HepG2 (cell line): ENCODE results near the gene MEX3D.

Source experiments
- ELK4 ChIP-seq: sonication (generic); formaldehyde crosslinking; IDR thresholded peaks from 2 replicates; pipeline ENCODE4 v1.9.0; 2021; ENCODE audit warnings: missing genetic modification reagents, borderline replicate concordance
- PAXIP1 ChIP-seq: sonication (generic); formaldehyde crosslinking; conservative IDR thresholded peaks from 2 replicates; pipeline ENCODE4 v1.4.0; 2020; ENCODE audit warnings: mild to moderate bottlenecking, missing genetic modification reagents, moderate library complexity
- RARA ChIP-seq: IDR thresholded peaks from 2 replicates; pipeline ENCODE4 v1.6.1; 2016; ENCODE audit warnings: missing genetic modification reagents, missing compliant biosample characterization
- TP53 ChIP-seq: sonication (generic); formaldehyde crosslinking; conservative IDR thresholded peaks from 2 replicates; pipeline ENCODE4 v1.4.0; 2020; ENCODE audit warnings: missing genetic modification reagents
- XRCC5 ChIP-seq: fragments of 200-400 bp; formaldehyde crosslinking; optimal IDR thresholded peaks from 2 replicates; pipeline ENCODE3; 2017; ENCODE audit warnings: mild to moderate bottlenecking, low read length
- ZFP36 ChIP-seq: fragments of 150-350 bp; IDR thresholded peaks from 2 replicates; pipeline ENCODE4 v1.6.1; 2018; ENCODE audit warnings: borderline replicate concordance, low read length, low read depth; ENCODE audit not compliant: partially characterized antibody
- ZMYM2 ChIP-seq: sonication (generic); formaldehyde crosslinking; IDR thresholded peaks from 2 replicates; pipeline ENCODE4 v1.8.0; 2022; ENCODE audit warnings: mild to moderate bottlenecking, missing genetic modification reagents
- ZNF180 ChIP-seq: sonication (generic); formaldehyde crosslinking; IDR thresholded peaks from 2 replicates; pipeline ENCODE4 v1.4.0; 2020; ENCODE audit warnings: low read depth, missing genetic modification reagents, borderline replicate concordance
- ZNF207 ChIP-seq: fragments of 450-650 bp; IDR thresholded peaks from 2 replicates; pipeline ENCODE4 v1.6.1; 2016; ENCODE audit warnings: antibody characterized with exemption, borderline replicate concordance
- ZNF256 ChIP-seq: sonication (generic); formaldehyde crosslinking; conservative IDR thresholded peaks from 2 replicates; pipeline ENCODE4 v1.4.0; 2020; ENCODE audit warnings: missing genetic modification reagents
- ZNF577 ChIP-seq: sonication (generic); formaldehyde crosslinking; IDR thresholded peaks from 2 replicates; pipeline ENCODE4 v1.4.0; 2020; ENCODE audit warnings: mild to moderate bottlenecking, low read depth, missing genetic modification reagents, borderline replicate concordance
- TF ChIP-seq, protein P1 (sequence below): IDR thresholded peaks from 2 replicates; pipeline ENCODE4 v1.6.1; 2016; ENCODE audit warnings: low read depth, borderline replicate concordance

- TF ChIP-seq ZNF207: no peak
- no peak for TF ChIP-seq ZMYM2 (CRISPR knock-in tag)
- TF ChIP-seq TP53 (CRISPR knock-in tag): no peak
- no peak for TF ChIP-seq ZNF577
- no peak for TF ChIP-seq ELK4 (CRISPR knock-in tag)
- TF ChIP-seq RARA (CRISPR knock-in tag): no peak
- TF ChIP-seq ZNF256 (CRISPR knock-in tag): no peak
- no peak for TF ChIP-seq ZFP36
- TF ChIP-seq, protein P1, sequence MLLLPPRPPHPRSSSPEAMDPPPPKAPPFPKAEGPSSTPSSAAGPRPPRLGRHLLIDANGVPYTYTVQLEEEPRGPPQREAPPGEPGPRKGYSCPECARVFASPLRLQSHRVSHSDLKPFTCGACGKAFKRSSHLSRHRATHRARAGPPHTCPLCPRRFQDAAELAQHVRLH: no peak
- no peak for TF ChIP-seq ZNF180
- no peak for TF ChIP-seq PAXIP1 (CRISPR knock-in tag)
- TF ChIP-seq XRCC5: no peak
These were observed 40.3 kb downstream of the MEX3D start for GRCh38 chr19:1527650-1528309.
